NCI-H774 (cell line): Measurements from ENCODE around the gene RGMB.

ENCODE experiments used
- DNase-seq: peaks from one replicate; lab custom pipeline; 2025; lab: John Stamatoyannopoulos, UW

Gene RGMB

DNA sequence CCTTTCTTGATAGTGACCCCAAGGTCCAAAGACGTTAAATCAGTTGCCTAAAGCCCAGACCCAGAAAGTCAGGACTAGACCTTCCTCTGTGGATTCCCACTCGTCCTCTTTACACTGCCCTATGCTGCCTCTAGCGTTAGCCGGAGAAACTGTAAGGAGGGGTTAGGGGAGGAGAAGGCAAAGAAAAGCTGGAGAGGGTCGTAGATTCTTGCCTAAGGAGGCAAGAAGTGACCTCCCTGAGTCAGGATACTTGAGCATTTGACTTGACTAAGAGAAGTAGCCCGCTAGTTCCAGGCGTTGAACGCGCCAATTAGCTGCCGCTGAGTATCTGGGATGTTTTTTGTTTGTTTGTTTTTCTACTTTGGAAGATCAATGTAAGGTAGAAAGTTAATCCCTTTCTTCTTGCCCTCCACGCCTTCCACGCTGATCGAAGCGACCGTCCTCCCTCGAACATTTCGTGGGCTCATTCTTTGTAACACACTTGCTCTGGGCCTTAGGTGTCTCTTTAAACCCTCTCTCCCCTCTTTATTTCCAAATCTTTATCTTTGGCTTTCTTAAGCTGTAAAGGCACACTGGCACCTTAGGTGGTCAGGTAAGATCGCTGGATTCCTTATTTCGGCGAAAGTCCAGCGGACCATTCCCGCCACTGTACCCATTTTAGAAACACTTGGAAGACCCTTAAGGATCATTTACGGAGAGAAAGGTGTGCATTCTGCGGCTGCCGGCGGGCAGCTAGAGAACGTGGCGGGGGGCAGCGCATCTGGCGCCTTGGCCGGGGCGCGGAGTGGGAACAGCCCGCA, 5.1 kb upstream of the RGMB start:
- peak; percentile 43 for DNase-seq

- no peak for DNase-seq
Observed at GRCh38 chr5:98768960-98769209, 4.6 kb upstream of the RGMB start.

DNA sequence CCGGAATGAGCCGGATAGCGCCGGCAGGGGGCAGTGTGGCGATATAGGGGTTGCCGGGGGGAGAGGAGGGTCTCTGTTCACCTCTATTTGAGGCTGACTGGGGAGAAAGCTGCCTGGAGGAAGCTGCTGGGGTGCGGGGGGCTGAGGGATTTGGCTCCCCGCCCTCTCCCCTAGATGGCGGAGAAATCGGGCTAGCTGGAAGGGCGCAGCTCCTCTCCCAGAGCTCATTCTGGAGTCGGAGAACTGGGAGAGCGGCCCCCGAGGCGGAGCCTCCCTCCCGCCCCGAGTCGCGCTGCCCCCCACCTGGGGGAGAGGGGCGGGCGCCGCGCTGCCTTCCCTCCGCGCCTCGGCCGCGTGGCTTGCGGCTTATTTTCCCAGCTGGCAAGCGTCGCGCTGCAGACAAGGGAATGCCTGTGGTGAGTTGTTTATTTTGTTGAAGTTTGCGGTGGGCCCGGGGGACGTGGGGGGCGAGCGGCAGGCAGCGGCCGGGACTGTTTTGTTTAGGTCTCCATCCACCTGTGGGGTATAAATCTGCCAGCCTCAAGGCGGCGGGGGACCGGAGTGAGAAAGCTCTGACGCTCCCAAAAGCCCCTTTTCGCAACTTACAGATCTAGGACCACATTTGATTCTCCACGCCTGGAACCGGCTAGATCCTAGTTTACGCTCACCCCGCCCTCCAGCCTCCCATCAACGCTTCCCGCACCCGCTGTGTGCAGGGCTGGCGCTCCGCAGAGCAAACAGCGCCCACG, 4.1 kb upstream of the RGMB start:
- DNase-seq = peak; percentile 49

- DNase-seq = no peak
Observed at GRCh38 chr5:98769959-98770208, 3.6 kb upstream of the RGMB start.

DNA sequence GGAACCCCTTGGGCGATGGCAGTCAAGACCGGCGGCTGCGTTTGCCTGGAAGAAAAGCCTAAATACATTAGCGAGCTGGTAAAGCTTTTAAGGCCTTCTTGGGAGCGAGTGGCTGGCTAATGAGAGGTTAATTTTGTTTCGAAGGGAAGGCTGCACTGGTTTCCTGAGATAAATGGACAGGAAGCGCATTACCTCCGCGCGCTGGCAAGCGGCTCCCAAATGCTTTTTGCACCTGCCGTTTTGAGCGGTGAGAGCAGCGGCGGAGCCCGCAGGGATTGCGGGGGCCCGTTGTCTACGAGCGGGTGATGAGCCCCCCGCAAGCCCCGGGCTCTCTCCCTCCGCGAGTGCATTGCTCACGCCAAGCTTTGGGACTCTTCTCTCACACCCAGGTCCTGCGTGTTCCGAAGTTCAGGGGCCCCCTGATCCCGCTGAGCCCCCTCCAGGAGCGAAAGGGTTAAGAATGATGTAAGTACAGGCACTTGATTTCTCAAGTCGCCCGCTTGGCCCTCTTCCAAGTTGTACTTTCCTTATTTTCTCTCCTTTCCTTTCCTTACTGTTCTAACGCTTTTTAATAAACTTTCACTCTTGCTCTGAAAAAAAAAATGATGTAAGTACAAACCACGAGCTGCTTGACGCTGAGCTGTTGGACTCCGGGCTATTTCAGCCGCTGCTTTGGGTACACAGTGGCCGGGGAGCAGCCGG, 3.1 kb upstream of the RGMB start:
- peak; percentile 61 for DNase-seq

GRCh38 chr5:98770911-98771322, 2.5 kb upstream of the RGMB start:
- no peak for DNase-seq

DNA sequence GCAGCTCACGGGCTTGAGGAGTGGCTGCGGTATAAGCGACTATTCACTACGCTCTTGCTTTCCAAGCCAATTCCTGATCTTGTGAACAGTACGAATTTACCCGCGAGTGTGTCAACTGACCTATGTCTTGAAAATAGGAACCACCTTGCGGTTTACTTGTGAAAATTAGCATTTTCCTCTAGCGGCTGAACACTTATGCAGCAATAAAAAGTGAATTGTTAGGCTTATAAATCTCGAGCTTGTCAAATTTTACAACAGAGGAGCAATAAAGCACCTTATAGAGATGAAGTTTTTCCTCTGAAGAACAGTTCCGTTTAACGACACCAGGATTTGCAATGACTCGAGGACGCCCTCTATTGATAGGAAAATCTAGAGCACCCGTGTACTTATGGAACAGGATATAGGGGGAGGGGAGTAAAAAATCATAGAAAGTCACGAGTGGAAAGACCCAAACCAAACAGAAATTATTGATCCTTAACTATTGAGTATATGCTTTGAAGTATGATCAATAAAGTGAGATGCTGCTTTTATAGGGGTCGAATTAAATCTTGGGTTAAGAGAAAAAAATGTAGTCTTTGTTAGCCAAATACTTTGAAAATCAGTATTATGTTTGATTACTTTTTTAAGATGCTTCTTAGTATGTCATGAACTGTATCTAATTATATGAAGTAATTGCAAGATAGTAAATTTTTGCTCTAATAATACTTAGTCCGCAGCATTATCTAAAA, 1.9 kb upstream of the RGMB start:
- peak; percentile 81 for DNase-seq

GRCh38 chr5:98772415-98773213, 849 bp upstream of the RGMB start:
- peak; percentile 91 for DNase-seq

DNA sequence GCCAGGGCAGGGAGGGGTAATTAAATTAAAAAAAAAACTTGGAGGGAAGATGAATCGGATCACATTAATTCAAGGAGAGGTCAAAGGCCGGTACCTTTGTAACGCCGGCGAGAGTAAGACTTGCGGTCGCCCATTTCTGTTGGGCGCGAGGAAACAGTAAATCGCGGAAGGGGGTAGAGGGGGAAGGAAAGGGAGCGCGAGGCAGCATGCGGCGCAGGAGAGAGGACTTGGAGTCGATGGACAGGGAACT, 324 bp upstream of the RGMB start:
- DNase-seq = no peak

- DNase-seq = peak; percentile 40
Observed at GRCh38 chr5:98774192-98775033, 950 bp downstream of the RGMB start.

- no peak for DNase-seq
Observed at GRCh38 chr5:98775246-98776065, 2.0 kb downstream of the RGMB start.

DNA sequence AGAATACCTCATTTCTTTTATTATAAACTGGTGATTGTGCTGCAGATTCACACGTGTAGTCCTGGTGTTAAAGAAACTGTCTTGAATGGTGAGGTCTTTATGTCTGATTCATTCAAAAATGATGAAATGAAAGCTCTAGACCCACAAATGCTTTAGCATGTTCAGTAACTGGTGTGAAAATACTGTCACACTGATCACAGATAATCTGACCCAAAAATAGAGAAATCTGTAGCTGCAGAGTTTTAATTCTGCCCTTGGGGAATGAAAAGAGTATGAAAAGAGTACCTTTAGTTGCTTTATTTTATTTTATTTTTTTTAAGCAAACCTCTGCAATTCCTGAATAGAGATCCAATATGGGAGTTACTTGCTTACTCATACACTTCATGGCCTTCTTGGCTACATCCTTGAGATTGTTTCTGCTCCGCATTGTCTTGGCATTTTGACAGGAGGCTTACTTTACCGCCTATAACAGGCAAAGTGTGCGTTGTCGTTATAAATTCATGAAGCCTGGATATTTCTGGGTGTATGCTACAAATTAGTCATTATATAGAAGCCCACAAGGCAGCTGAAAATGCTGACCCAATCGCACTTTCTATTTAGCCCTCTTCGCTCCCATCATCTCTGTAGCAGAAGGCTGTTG, 2.7 kb downstream of the RGMB start:
- DNase-seq = no peak

GRCh38 chr5:98777295-98777694, 3.8 kb downstream of the RGMB start:
- DNase-seq = no peak

DNA sequence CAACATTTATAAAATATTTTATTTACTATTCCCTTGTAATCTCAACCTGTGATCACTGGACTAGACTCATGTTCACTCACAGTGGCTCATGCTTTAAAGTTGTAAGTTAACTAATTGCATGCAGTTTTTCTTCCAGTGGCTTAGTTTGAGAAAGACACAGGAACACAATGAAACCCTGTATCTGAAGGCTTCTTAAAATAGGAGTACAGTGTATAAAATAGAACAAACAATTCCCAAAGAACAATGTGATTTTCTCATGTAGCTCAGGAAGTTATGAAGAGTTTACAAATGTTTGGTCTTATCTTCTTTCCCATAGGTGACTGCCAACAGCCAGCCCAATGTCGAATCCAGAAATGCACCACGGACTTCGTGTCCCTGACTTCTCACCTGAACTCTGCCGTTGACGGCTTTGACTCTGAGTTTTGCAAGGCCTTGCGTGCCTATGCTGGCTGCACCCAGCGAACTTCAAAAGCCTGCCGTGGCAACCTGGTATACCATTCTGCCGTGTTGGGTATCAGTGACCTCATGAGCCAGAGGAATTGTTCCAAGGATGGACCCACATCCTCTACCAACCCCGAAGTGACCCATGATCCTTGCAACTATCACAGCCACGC, 5.9 kb downstream of the RGMB start:
- DNase-seq = no peak

DNA sequence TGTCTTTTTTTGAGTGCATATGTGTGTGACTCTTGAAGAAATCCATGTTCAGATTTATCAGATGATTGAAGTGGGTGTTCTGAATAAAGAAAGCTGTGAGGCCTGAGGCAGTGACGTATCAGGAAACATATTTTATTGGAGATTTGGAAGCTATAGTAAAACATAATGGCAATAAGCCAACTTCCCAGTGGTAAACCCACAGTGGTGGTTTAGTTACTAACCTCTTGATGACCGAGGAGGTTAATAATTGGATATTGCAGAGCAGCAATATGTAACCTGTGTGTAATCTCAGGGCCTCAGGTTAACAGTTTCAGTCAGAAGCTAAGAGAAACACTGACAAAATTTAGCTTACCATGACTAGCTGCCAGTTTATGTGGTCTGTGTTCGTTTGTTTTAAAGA, 6.9 kb downstream of the RGMB start:
- DNase-seq = no peak

DNA sequence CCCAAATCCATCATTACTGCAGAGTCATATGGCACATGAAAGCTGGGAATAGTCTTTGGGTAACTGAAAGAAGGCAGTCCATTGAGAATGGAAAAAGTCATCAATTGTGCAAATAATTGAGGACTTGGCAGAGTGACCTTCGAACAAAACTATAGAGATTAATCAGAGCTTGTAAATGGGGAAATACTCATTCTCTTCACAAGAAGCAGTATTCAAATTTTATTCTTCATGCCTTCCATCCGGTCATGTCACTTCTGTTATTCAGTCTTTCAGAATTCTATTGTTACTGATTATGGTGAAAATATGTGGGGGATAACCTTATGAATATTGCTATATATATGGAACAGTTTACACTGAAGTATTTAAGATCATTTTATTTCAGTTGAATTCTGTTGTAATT, 8.1 kb downstream of the RGMB start:
- DNase-seq = no peak

GRCh38 chr5:98781964-98782363, 8.5 kb downstream of the RGMB start:
- no peak for DNase-seq

- no peak for DNase-seq
Observed at GRCh38 chr5:98783051-98783649, 9.7 kb downstream of the RGMB start.

DNA sequence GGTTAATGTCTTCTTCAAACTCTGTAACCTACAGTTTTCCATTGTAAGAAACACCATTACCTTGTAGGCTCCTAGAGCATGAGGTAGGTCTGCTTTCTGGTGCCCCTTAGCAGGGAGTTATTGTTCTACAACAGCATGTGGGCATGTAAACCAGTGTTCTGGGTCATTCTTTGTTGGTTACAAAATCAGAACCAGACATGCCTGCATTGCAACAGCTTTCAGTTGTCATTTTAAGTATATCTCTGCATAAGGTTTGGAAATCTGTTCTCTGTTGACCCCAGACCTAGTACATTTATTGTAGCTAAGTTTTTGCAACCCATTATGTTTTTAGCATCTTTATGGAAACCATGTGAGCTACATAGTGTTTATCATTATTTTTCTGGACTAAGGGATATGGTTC, 10.9 kb downstream of the RGMB start:
- DNase-seq = no peak
